SK-N-SH (cell line): ENCODE data around the gene H1-8.

ENCODE experiments used
- CHD2 ChIP-seq: fragments of 150-350 bp; IDR thresholded peaks from 2 replicates; pipeline ENCODE4 v1.6.1; 2018; ENCODE audit warnings: low read length; ENCODE audit not compliant: partially characterized antibody
- CTCF ChIP-seq: fragments of 200-600 bp; sonication (generic); IDR thresholded peaks from 2 replicates; pipeline ENCODE4 v1.6.1; 2017; ENCODE audit warnings: antibody characterized with exemption, mild to moderate bottlenecking, moderate library complexity
- FOSL2 ChIP-seq: IDR thresholded peaks from 2 replicates; pipeline ENCODE4 v1.4.0; 2012; ENCODE audit warnings: low read depth, mild to moderate bottlenecking, moderate library complexity, borderline replicate concordance
- JUND ChIP-seq: IDR thresholded peaks from 2 replicates; pipeline ENCODE4 v1.4.0; 2012
- MEF2A ChIP-seq: IDR thresholded peaks from 2 replicates; pipeline ENCODE4 v1.4.0; 2012; ENCODE audit warnings: low read depth, borderline replicate concordance
- NFIC ChIP-seq: IDR thresholded peaks from 2 replicates; pipeline ENCODE4 v1.4.0; 2012; ENCODE audit warnings: borderline replicate concordance
- RCOR1 ChIP-seq: fragments of 150-350 bp; IDR thresholded peaks from 2 replicates; pipeline ENCODE4 v1.6.1; 2017; ENCODE audit warnings: antibody characterized with exemption, low read length
- REST ChIP-seq: IDR thresholded peaks from 2 replicates; pipeline ENCODE4 v1.6.1; 2012; ENCODE audit warnings: mild to moderate bottlenecking, low read depth, low read length, moderate library complexity
- RFX5 ChIP-seq: IDR thresholded peaks from 2 replicates; pipeline ENCODE4 v1.6.1; 2012; ENCODE audit warnings: mild to moderate bottlenecking, improper control_type of control experiment, low read length
- RXRA ChIP-seq: IDR thresholded peaks from 2 replicates; pipeline ENCODE4 v1.4.0; 2012; ENCODE audit warnings: low read depth, mild to moderate bottlenecking, borderline replicate concordance
- SMC3 ChIP-seq: IDR thresholded peaks from 2 replicates; pipeline ENCODE4 v1.6.1; 2012; ENCODE audit warnings: low read depth, low read length, improper control_type of control experiment
- TEAD4 ChIP-seq: IDR thresholded peaks from 2 replicates; pipeline ENCODE4 v1.4.0; 2012; ENCODE audit warnings: mild to moderate bottlenecking, borderline replicate concordance; ENCODE audit not compliant: insufficient read depth
- YY1 ChIP-seq: IDR thresholded peaks from 2 replicates; pipeline ENCODE4 v1.4.0; 2012; ENCODE audit warnings: low read depth, mild to moderate bottlenecking

- TF ChIP-seq CTCF (no peak), FOSL2 (no peak), REST (no peak), RFX5 (no peak), NFIC (no peak), YY1 (no peak), RXRA (no peak), JUND (no peak), CHD2 (no peak), MEF2A (no peak), SMC3 (no peak), TEAD4 (no peak), RCOR1 (no peak)
Observed at GRCh38 chr3:129572603-129573002, 29.6 kb downstream of the H1-8 start.
